Right renal cortex interstitium (tissue), 3 donors: Measurements from ENCODE around the gene C3orf20. TPM values are rescaled to one million over a fixed set of nuclear protein-coding genes. Genes with fewer than 3 reads are reported as not detected.
"Not testable (repeated sequence)": the region's sequence is repeated elsewhere in the genome, so short reads cannot be mapped to it uniquely, and the experiment has no call there.

Experiments used
- DNase-seq, 3 donors: peaks; one replicate each; pipeline ENCODE4 v3.0.0-alpha.2; 2013; ENCODE audit warnings: low read depth in 3 of 3, low spot score in 2 of 3
- polyA plus RNA-seq, 3 donors: library from polyadenylated mRNA; unstranded; fragments of 120-200 nt; gene quantifications; one replicate each; pipeline ENCODE4 v1.2.1, GENCODE V29; 2013; ENCODE audit not compliant: insufficient read length in 3 of 3

C3orf20 gene
- polyA plus RNA-seq, 3 donors, result 0.15 to 0.38 (median 0.32) TPM

DNA sequence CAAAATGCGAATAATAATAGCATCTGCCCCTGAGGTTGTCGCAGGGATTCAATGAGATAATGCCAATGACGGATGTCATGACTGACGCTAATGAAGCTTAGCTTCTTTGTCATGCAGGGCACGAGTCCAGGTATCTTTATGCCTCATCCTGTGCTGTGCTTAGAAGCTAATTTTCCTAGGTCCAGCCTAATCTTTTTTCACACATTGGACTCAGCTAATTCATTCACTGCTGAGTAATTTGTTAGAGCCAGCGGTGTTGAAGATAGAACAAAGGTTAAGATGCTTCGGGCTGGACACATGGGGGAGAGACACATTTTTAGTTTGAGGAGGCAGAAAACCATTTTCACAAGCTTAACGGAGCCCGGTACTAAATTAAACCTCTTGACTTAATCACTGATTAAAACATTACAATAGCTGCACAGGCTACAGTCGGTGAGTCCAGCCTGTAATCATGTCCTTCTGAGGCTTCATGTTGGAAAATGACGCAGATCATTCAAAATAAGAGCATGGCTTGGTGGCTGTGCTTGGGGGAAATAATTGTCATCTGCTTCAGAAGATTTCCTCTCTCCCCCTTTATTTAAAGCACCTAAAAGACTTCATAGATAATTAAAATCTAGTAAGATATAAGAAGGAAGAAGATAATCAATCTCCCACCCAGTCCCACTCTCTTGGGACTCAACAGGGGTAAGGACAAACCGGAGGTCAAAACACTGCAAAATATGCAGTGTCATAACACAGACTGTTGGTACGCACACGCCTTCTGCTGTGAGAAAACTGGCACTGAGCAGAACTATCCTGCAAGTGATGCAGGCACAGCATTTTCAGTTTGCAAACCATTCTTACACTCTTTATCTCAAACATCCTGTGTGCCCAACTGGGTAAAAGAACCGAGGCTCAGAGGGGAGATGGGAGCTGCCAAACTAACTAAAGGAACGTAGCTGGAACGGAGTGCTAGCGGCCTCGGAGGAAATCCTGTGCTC lies 26.7 kb upstream of the C3orf20 start:
- no peak for DNase-seq

DNA sequence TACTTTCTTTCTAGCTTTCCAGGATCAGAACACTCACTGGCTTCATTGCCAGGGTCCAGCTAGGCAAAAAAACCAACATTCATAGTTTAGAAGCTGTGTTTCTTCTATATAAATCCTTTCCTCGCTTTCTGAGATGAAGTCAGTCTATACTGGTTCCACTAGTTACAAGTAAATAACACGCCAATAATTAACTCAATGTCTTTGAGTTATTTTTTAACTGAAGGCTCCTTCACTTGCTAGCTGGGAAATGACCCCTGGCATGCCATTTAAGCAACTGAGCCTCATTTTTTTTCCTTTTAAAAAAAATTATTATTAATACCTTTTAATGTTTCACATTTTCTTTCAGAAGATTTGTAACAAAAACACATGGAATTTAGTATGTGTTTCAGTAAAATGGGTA lies 25.5 kb upstream of the C3orf20 start:
- DNase-seq, result peak in 1 of 3 donors; percentile 35

- no peak for DNase-seq
Observed at GRCh38 chr3:14650193-14650592, 24.7 kb upstream of the C3orf20 start.

GRCh38 chr3:14651440-14652251 lies 23.3 kb upstream of the C3orf20 start, which contains the start of gene CCDC174:
TSS of gene CCDC174 (plus strand) at chr3:14651762. CDS start at chr3:14651837, 75 bp downstream.
- DNase-seq, result peak; percentile 98 to 100 (median 99)

DNA sequence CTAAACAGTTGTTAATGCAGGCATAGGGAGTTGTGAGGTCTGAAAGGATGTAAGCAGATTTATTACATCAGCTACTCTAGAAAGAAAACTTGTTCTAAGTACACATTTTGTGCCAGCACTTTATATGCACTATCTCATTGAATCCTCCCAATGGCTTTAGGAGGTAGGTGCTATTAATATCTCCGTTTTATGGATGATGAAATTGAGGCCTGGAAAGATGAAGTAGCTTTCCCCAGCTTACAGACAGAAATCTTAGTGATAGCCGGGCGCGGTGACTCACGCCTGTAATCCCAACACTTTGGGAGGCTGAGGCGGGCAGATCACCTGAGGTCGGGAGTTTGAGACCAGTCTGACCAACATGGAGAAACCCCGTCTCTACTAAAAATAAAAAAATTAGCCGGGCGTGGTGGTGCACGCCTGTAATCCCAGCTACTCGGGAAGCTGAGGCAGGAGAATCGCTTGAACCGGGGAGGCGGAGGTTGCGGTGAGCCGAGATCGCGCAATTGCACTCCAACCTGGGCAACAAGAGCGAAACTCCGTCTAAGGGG lies 22.5 kb upstream of the C3orf20 start:
- DNase-seq, result not testable (repeated sequence)

DNA sequence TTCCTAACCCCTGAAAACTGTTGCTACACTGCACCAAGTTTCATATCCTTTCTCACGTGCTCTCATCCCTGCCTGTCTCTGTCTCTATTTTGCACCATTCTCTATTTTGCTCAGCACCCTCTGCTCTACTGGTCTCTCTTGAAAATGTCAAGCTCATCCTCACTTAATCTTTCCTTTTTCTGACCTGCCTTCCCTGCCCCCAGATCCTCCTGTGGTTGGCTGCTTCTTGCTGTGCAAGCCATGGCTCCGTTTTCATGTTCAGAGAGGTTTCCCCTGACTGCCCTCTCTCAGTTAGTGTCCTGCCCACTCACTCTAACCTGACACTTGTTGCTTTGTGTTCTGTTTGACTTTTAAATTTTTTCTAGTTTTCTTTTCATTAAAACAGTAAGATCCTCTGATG lies 17.4 kb upstream of the C3orf20 start:
- no peak for DNase-seq

- no peak for DNase-seq
Observed at GRCh38 chr3:14658978-14659377, 16.0 kb upstream of the C3orf20 start.

- DNase-seq, result no peak
Observed at GRCh38 chr3:14660942-14661341, 14.0 kb upstream of the C3orf20 start.

DNA sequence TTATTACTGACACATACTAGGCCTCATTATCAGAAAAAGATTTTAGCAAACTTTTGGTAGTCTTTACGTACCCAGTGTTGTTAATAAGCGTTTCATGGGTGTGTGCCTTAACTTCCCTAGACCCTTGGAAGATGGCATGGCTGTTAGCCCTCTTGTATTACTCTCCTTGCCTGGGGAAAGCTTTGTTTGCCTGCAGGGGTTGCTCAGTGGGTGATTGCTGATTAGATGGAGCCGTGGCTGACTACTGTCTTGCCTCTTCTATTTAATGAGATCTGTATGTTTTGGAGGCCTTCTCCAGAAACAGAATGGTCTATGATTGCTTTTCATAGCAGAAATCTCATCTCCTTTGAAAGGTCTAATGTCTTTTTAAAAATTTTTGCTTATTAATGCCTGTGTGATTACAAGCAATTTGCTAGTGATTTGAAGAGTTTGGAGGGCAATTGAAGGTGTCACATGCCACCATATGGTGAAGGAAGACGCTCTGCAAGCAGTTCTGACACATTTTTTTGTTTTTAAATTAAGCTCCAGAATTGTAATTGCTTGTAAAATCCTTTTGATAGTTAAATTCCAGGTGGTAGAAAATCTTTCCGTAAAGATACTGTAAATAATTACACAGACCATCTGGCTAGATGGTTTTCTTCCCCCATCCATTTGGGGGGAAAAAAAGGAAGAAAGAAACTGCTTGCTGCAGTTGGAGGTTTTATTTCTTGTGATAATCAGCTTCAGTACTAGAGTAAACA lies 11.4 kb upstream of the C3orf20 start:
- DNase-seq, result no peak

- DNase-seq, result no peak
Observed at GRCh38 chr3:14664170-14664569, 10.8 kb upstream of the C3orf20 start.

- DNase-seq, result no peak
Observed at GRCh38 chr3:14672588-14672987, 2.4 kb upstream of the C3orf20 start.

DNA sequence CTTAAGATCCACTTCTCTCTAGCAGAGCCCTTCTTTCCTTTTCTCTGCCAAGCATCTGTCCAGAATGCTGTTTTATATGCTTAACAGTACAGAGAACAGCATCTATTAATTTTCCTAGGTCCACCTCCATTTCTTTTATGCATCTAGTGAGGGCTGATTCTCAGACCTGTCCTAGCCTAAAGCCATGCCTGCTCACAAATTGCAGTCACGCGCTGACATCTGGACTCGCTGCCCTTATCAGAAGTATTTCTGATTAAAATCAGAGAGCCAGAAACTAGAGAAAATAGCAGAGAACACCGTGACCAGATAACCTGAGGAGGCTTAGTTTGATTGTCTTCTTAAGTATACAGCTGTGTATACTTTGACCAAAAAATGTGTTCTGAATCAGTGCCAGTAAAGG lies 1.9 kb downstream of the C3orf20 start:
- no peak for DNase-seq

DNA sequence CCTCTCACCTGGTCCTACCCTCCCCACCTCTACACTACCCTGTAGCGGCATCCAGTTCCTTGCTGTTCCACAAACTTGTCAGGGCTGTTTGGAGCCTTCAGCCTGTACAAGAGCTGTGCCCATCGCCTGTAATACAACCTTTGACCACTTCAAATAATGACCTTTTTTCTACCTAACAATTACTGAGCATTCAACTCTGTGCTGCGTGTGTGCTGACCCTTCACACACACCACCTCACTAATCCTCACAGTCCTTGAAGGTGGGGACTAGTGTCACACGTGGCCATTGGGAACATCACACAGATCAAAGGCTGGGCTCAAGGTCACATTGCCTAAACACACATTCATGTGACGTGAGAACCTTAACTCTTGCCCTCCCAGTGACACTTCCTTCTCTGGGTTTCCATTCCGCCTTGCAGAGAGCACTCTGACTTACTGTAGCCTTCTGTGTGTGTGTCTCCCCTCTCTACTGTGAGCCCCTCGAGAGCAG lies 3.1 kb downstream of the C3orf20 start:
- DNase-seq, result no peak

GRCh38 chr3:14680115-14680514 lies 5.2 kb downstream of the C3orf20 start:
- no peak for DNase-seq

DNA sequence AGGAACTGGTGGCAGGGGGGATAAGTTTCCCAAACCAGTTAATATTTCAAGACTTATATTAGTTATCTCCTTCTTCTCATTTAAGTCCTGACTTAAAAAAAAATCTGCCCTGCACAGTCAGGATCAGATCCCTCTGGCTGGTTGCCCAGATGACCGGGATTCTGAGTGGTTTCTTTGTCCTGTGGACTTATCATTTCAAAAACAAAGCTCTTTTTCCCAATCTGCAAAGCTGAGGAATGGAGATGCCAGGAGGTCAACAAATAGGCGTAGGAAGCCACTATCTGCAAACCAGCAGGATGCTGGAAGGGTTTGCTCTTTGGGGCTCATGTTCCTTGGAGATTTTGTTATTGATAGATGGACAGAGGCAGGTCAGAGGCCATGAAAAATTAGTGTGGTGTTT lies 5.8 kb downstream of the C3orf20 start:
- DNase-seq, result no peak

DNA sequence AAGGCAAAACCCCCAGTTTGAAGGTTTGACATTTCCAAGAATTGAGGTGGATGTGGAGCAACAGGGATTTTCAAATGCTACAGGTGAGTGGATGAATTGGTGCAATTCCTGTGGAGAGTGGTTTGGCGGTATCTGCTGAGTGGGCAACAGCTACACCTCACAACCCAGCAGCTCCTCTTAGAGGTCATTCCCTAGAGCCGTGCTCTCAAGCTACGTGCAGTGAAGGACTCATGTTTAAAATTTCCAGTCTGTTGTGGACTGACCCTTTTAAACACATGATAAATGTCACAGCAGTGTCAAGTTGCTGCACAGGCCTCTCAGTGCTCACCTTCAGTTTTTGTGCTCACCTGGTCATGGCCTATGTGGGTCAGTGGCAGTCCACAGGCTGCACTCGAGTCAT lies 9.5 kb downstream of the C3orf20 start:
- no peak for DNase-seq

- DNase-seq, result peak in 1 of 3 donors; percentile 13
Observed at GRCh38 chr3:14685179-14685578, 10.2 kb downstream of the C3orf20 start.

DNA sequence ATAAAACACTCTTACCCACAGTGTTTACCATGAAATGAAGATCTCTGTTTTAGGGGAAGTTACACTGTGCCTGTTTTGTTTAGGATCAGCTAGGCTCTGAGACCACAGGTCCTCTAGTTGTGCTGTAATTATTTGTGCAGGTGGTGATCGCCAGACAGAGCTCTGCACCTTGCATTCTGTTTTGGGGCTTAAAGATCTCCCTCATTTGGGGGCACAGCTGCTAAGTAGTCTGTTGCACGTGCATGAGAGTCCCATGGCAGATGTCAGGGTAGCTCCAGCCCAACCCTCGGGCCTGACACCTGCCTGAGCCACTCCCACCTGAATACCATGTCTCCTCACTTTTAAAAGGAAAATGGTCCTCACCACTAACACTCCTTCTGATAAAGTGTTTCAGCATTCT lies 12.4 kb downstream of the C3orf20 start:
- no peak for DNase-seq

GRCh38 chr3:14688525-14688924 lies 13.6 kb downstream of the C3orf20 start:
- no peak for DNase-seq

- DNase-seq, result no peak
Observed at GRCh38 chr3:14689247-14689980, 14.5 kb downstream of the C3orf20 start.
